NCI-H2107 treated with DMSO at 0.1 percent for 48 hours (cell line): Measurements from ENCODE around the gene FBXO30.

Experiments
- DNase-seq: peaks from one replicate; lab custom pipeline; 2025; ENCODE audit not compliant: unreplicated experiment; lab: John Stamatoyannopoulos, UW

FBXO30 gene

GRCh38 chr6:145814501-145815308 lies at the start of gene FBXO30:
FBXO30 (minus strand) TSS chr6:145814795; CDS start chr6:145806405, 8,390 bp downstream.
- DNase-seq, result peak; percentile 59

GRCh38 chr6:145863988-145864616 lies 49.5 kb upstream of the FBXO30 start:
- no peak for DNase-seq

GRCh38 chr6:145863366-145863765 lies 48.8 kb upstream of the FBXO30 start:
- DNase-seq, result no peak

- DNase-seq, result no peak
Measured at GRCh38 chr6:145860562-145860961, 46.0 kb upstream of the FBXO30 start.

GRCh38 chr6:145850671-145851070 lies 36.1 kb upstream of the FBXO30 start:
- no peak for DNase-seq

- DNase-seq, result no peak
Measured at GRCh38 chr6:145848541-145848940, 33.9 kb upstream of the FBXO30 start.

GRCh38 chr6:145845557-145845956 lies 31.0 kb upstream of the FBXO30 start:
- no peak for DNase-seq

GRCh38 chr6:145844933-145845540 lies 30.4 kb upstream of the FBXO30 start:
- no peak for DNase-seq

- no peak for DNase-seq
Measured at GRCh38 chr6:145842693-145843546, 28.3 kb upstream of the FBXO30 start.

- no peak for DNase-seq
Measured at GRCh38 chr6:145841668-145842067, 27.1 kb upstream of the FBXO30 start.

- DNase-seq, result no peak
Measured at GRCh38 chr6:145839653-145840052, 25.1 kb upstream of the FBXO30 start.

- no peak for DNase-seq
Measured at GRCh38 chr6:145838305-145838704, 23.7 kb upstream of the FBXO30 start.

GRCh38 chr6:145836772-145837171 lies 22.2 kb upstream of the FBXO30 start:
- no peak for DNase-seq

- no peak for DNase-seq
Measured at GRCh38 chr6:145836170-145836569, 21.6 kb upstream of the FBXO30 start.

- no peak for DNase-seq
Measured at GRCh38 chr6:145830612-145831011, 16.0 kb upstream of the FBXO30 start.

GRCh38 chr6:145829950-145830349 lies 15.4 kb upstream of the FBXO30 start:
- DNase-seq, result no peak

- DNase-seq, result no peak
Measured at GRCh38 chr6:145829102-145829501, 14.5 kb upstream of the FBXO30 start.

- DNase-seq, result peak; percentile 42
Measured at GRCh38 chr6:145824344-145824743, 9.7 kb upstream of the FBXO30 start.

- DNase-seq, result no peak
Measured at GRCh38 chr6:145823328-145823944, 8.8 kb upstream of the FBXO30 start.

- DNase-seq, result no peak
Measured at GRCh38 chr6:145822456-145822855, 7.9 kb upstream of the FBXO30 start.

- DNase-seq, result no peak
Measured at GRCh38 chr6:145819994-145820393, 5.4 kb upstream of the FBXO30 start.
